ENCODE data around the gene TAOK2. TPM values are rescaled to one million over a fixed set of nuclear protein-coding genes. Genes with fewer than 3 reads are reported as not detected.

TAOK2 gene
- total and polyA plus RNA-seq, 2 of the 13 experiments (the other 11 are each of a cell fraction or from before 2014, with no cell fraction given), result 17.4 to 43.2 TPM

DNA sequence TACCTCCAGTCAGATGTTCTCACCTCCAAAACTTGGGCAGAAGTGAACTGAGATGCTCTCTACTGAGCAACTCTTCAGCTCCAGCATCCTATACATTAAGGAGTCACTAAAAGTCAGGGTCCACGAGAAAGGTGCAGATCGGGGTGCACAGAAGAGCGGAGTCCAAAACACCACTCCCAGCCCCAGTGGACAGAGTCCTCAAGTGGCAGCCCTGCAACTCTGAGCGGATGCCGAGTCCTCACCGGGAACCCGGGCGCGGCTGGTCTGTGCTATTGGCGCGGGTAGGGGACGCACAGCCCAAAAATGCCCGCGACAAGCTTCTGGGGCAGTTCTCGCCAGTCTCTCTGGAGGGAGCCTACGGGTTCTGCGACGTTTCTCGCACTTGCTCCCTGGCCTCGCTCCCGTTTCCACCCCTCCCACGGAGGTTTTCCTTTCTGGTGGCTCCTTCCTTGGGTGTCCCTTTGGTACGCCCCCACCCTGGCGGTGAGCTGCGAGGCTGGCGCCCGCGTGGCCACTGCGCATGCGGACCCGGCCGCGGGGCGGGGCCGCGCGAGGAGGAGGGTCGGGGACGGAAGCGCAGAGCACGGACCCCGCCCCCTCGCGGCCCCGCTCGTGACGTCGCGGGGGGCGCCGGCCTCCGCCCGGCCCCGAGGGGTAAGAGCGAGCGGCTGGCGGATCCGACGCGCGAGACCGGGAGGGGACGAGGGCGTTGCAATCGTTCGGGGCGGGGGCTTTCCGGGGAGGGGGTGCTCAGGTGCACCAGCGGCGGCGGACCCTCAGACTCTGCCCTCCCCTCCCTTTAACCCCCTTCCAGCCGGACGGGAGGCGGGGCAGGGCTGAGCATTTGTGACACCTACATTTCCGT lies 12.0 kb upstream of the TAOK2 start, which contains the start of gene TMEM219 (continued):
- TF ChIP-seq, protein P1, sequence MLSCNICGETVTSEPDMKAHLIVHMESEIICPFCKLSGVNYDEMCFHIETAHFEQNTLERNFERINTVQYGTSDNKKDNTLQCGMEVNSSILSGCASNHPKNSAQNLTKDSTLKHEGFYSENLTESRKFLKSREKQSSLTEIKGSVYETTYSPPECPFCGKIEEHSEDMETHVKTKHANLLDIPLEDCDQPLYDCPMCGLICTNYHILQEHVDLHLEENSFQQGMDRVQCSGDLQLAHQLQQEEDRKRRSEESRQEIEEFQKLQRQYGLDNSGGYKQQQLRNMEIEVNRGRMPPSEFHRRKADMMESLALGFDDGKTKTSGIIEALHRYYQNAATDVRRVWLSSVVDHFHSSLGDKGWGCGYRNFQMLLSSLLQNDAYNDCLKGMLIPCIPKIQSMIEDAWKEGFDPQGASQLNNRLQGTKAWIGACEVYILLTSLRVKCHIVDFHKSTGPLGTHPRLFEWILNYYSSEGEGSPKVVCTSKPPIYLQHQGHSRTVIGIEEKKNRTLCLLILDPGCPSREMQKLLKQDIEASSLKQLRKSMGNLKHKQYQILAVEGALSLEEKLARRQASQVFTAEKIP (CRISPR knock-in tag; IDR thresholded peaks at IDR 0.05; ENCODE audit: borderline replicate concordance), result 0 out of 2 replicates have a peak, but pooled peaks have one; percentile 61
- TF ChIP-seq SIN3A (IDR thresholded peaks at IDR 0.05; ENCODE audit: borderline replicate concordance, low read depth, low read length) (0 out of 2 replicates have a peak, but pooled peaks have one; percentile 47), ZKSCAN5 (CRISPR knock-in tag; IDR thresholded peaks at IDR 0.05) (peak; percentile 87), MZF1 (CRISPR knock-in tag; IDR thresholded peaks at IDR 0.05; ENCODE audit: borderline replicate concordance) (no peak), ZNF605 (CRISPR knock-in tag; IDR thresholded peaks at IDR 0.05) (peak; percentile 97), ZNF138 (CRISPR knock-in tag; IDR thresholded peaks at IDR 0.05; ENCODE audit: low read depth) (0 out of 2 replicates have a peak, but pooled peaks have one; percentile 32), ZNF652 (CRISPR knock-in tag; IDR thresholded peaks at IDR 0.05; ENCODE audit: borderline replicate concordance, low read depth) (peak; percentile 87), HMG20B (CRISPR knock-in tag; conservative IDR thresholded peaks at IDR 0.05) (no peak), RFXAP (CRISPR knock-in tag; IDR thresholded peaks at IDR 0.05; ENCODE audit: borderline replicate concordance) (peak; percentile 8; the same call in 1 of the 2 replicates), ZNF552 (CRISPR knock-in tag; IDR thresholded peaks at IDR 0.05; ENCODE audit: borderline replicate concordance) (peak; percentile 52; the same call in 1 of the 2 replicates)
- TF ChIP-seq, protein P2, sequence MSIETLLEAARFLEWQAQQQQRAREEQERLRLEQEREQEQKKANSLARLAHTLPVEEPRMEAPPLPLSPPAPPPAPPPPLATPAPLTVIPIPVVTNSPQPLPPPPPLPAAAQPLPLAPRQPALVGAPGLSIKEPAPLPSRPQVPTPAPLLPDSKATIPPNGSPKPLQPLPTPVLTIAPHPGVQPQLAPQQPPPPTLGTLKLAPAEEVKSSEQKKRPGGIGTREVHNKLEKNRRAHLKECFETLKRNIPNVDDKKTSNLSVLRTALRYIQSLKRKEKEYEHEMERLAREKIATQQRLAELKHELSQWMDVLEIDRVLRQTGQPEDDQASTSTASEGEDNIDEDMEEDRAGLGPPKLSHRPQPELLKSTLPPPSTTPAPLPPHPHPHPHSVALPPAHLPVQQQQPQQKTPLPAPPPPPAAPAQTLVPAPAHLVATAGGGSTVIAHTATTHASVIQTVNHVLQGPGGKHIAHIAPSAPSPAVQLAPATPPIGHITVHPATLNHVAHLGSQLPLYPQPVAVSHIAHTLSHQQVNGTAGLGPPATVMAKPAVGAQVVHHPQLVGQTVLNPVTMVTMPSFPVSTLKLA (IDR thresholded peaks at IDR 0.05), result no peak
- TF ChIP-seq, protein P3, sequence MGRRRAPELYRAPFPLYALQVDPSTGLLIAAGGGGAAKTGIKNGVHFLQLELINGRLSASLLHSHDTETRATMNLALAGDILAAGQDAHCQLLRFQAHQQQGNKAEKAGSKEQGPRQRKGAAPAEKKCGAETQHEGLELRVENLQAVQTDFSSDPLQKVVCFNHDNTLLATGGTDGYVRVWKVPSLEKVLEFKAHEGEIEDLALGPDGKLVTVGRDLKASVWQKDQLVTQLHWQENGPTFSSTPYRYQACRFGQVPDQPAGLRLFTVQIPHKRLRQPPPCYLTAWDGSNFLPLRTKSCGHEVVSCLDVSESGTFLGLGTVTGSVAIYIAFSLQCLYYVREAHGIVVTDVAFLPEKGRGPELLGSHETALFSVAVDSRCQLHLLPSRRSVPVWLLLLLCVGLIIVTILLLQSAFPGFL (CRISPR knock-in tag; IDR thresholded peaks at IDR 0.05), result 0 out of 2 replicates have a peak, but pooled peaks have one; percentile 38
- TF ChIP-seq, protein P4, sequence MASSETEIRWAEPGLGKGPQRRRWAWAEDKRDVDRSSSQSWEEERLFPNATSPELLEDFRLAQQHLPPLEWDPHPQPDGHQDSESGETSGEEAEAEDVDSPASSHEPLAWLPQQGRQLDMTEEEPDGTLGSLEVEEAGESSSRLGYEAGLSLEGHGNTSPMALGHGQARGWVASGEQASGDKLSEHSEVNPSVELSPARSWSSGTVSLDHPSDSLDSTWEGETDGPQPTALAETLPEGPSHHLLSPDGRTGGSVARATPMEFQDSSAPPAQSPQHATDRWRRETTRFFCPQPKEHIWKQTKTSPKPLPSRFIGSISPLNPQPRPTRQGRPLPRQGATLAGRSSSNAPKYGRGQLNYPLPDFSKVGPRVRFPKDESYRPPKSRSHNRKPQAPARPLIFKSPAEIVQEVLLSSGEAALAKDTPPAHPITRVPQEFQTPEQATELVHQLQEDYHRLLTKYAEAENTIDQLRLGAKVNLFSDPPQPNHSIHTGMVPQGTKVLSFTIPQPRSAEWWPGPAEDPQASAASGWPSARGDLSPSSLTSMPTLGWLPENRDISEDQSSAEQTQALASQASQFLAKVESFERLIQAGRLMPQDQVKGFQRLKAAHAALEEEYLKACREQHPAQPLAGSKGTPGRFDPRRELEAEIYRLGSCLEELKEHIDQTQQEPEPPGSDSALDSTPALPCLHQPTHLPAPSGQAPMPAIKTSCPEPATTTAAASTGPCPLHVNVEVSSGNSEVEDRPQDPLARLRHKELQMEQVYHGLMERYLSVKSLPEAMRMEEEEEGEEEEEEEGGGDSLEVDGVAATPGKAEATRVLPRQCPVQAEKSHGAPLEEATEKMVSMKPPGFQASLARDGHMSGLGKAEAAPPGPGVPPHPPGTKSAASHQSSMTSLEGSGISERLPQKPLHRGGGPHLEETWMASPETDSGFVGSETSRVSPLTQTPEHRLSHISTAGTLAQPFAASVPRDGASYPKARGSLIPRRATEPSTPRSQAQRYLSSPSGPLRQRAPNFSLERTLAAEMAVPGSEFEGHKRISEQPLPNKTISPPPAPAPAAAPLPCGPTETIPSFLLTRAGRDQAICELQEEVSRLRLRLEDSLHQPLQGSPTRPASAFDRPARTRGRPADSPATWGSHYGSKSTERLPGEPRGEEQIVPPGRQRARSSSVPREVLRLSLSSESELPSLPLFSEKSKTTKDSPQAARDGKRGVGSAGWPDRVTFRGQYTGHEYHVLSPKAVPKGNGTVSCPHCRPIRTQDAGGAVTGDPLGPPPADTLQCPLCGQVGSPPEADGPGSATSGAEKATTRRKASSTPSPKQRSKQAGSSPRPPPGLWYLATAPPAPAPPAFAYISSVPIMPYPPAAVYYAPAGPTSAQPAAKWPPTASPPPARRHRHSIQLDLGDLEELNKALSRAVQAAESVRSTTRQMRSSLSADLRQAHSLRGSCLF (CRISPR knock-in tag; IDR thresholded peaks at IDR 0.05; ENCODE audit: borderline replicate concordance), result no peak
- TF ChIP-seq, protein P5, sequence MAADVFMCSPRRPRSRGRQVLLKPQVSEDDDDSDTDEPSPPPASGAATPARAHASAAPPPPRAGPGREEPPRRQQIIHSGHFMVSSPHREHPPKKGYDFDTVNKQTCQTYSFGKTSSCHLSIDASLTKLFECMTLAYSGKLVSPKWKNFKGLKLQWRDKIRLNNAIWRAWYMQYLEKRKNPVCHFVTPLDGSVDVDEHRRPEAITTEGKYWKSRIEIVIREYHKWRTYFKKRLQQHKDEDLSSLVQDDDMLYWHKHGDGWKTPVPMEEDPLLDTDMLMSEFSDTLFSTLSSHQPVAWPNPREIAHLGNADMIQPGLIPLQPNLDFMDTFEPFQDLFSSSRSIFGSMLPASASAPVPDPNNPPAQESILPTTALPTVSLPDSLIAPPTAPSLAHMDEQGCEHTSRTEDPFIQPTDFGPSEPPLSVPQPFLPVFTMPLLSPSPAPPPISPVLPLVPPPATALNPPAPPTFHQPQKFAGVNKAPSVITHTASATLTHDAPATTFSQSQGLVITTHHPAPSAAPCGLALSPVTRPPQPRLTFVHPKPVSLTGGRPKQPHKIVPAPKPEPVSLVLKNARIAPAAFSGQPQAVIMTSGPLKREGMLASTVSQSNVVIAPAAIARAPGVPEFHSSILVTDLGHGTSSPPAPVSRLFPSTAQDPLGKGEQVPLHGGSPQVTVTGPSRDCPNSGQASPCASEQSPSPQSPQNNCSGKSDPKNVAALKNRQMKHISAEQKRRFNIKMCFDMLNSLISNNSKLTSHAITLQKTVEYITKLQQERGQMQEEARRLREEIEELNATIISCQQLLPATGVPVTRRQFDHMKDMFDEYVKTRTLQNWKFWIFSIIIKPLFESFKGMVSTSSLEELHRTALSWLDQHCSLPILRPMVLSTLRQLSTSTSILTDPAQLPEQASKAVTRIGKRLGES (CRISPR knock-in tag; IDR thresholded peaks at IDR 0.05; ENCODE audit: borderline replicate concordance), result no peak

Measured in HepG2 (cell line).